Smooth muscle cell (in vitro differentiated cells): Measurements from ENCODE around the gene KCNS1. TPM values are rescaled to one million over a fixed set of nuclear protein-coding genes. Genes with fewer than 3 reads are reported as not detected.

Experiments used
- DNase-seq: peaks from one replicate; lab custom pipeline; 2025; ENCODE audit not compliant: unreplicated experiment; lab: John Stamatoyannopoulos, UW
- H2AFZ ChIP-seq: fragments of 200-600 bp; sonication (generic); 2 replicates; pipeline ENCODE4 v1.6.0; 2016; ENCODE audit warnings: antibody characterized with exemption, low read depth, mild to moderate bottlenecking
- H3F3A ChIP-seq: fragments of 200-600 bp; sonication (generic); 2 replicates; pipeline ENCODE4 v1.6.0; 2017; ENCODE audit warnings: antibody characterized with exemption, low read depth
- H3K27ac ChIP-seq: fragments of 200-600 bp; sonication (generic); 2 replicates; pipeline ENCODE4 v1.5.1; 2016; ENCODE audit warnings: low read depth, mild to moderate bottlenecking
- H3K27me3 ChIP-seq: fragments of 200-600 bp; sonication (generic); 2 replicates; pipeline ENCODE4 v1.6.1; 2016; ENCODE audit warnings: low read depth, mild to moderate bottlenecking
- H3K36me3 ChIP-seq: fragments of 200-600 bp; sonication (generic); 2 replicates; pipeline ENCODE4 v1.5.1; 2016; ENCODE audit warnings: low read depth
- H3K4me1 ChIP-seq: fragments of 200-600 bp; sonication (generic); 2 replicates; pipeline ENCODE4 v1.5.1; 2016; ENCODE audit warnings: low read depth
- H3K4me2 ChIP-seq: fragments of 200-600 bp; sonication (generic); 2 replicates; pipeline ENCODE4 v1.6.0; 2016; ENCODE audit warnings: mild to moderate bottlenecking
- H3K4me3 ChIP-seq: fragments of 200-600 bp; sonication (generic); 2 replicates; pipeline ENCODE4 v1.5.1; 2016; ENCODE audit warnings: mild to moderate bottlenecking
- H3K79me2 ChIP-seq: fragments of 200-600 bp; sonication (generic); 2 replicates; pipeline ENCODE4 v1.6.0; 2016; ENCODE audit warnings: low read depth, mild to moderate bottlenecking
- H3K9ac ChIP-seq: fragments of 200-600 bp; sonication (generic); 2 replicates; pipeline ENCODE4 v1.6.0; 2016; ENCODE audit warnings: low read depth
- H3K9me3 ChIP-seq: fragments of 200-600 bp; sonication (generic); replicated peaks from 2 replicates; pipeline ENCODE4 v1.5.1; 2016; ENCODE audit warnings: low read depth
- H4K20me1 ChIP-seq: fragments of 200-600 bp; sonication (generic); 2 replicates; pipeline ENCODE4 v1.6.0; 2016; ENCODE audit warnings: low read depth
- CTCF ChIP-seq: fragments of 200-600 bp; sonication (generic); IDR thresholded peaks from 2 replicates; pipeline ENCODE4 v1.5.1; 2017; ENCODE audit warnings: borderline replicate concordance, mild to moderate bottlenecking, antibody characterized with exemption; ENCODE audit not compliant: insufficient read depth, poor library complexity, severe bottlenecking
- WGBS: methylation state at CpG from one replicate; pipeline ENCODE4 v1.1.7; 2016; ENCODE audit warnings: low lambda C conversion rate; 5-methylcytosine and 5-hydroxymethylcytosine counted together
- polyA plus RNA-seq: library from polyadenylated mRNA; unstranded; fragments of >200 nt; fragmentation: Nextera tagmentation; extraction: Ambion mirVana; gene quantifications from 2 replicates; pipeline ENCODE4 v1.2.1, GENCODE V29; 2016
- total RNA-seq: library from RNA; depleted of rRNA; stranded (reverse); fragments of >200 nt; gene quantifications from 2 replicates; pipeline ENCODE4 v1.2.3, GENCODE V29; 2014

Gene KCNS1
- total and polyA plus RNA-seq, 2 experiments from 2014 or later = 0.35 to 1.4 TPM

GRCh38 chr20:45097485-45098102 is 3.3 kb downstream of the KCNS1 start:
- H3K9me3 ChIP-seq = no peaks in the 10 kb centered on the region
- no peaks in the 10 kb centered on the region for H3F3A ChIP-seq
- peaks cover 10% of the 10 kb centered on the region for H3K27me3 ChIP-seq
- H3K4me2 ChIP-seq = no peak overlapping the region
- no peaks in the 10 kb centered on the region for H3K79me2 ChIP-seq
- H3K27ac ChIP-seq = no peak overlapping the region
- no peaks in the 10 kb centered on the region for H4K20me1 ChIP-seq
- no peak for DNase-seq
- no peaks in the 10 kb centered on the region for H3K36me3 ChIP-seq
- H3K9ac ChIP-seq = no peak overlapping the region
- no peak for TF ChIP-seq CTCF
- H2AFZ ChIP-seq = no peak overlapping the region
- no peaks in the 10 kb centered on the region for H3K4me1 ChIP-seq
- 98% methylated on average over 53 of the region's 56 CpGs for WGBS
- no peak overlapping the region for H3K4me3 ChIP-seq

GRCh38 chr20:45096781-45097180 is 4.1 kb downstream of the KCNS1 start:
- Histone ChIP-seq H3K4me1 (no peaks in the 10 kb centered on the region), H4K20me1 (no peaks in the 10 kb centered on the region), H3K4me3 (no peak overlapping the region), H3K79me2 (no peaks in the 10 kb centered on the region), H3K9me3 (no peaks in the 10 kb centered on the region), H3K36me3 (no peaks in the 10 kb centered on the region), H3K27me3 (peaks cover 10% of the 10 kb centered on the region), H3K9ac (no peak overlapping the region), H3K4me2 (no peak overlapping the region), H3F3A (no peaks in the 10 kb centered on the region), H3K27ac (no peak overlapping the region), H2AFZ (no peak overlapping the region)
- WGBS = 94% methylated on average over 9 of the region's 9 CpGs
- TF ChIP-seq CTCF = no peak
- DNase-seq = no peak

GRCh38 chr20:45095805-45096238 is 5.1 kb downstream of the KCNS1 start:
- H3K4me3 ChIP-seq = no peak overlapping the region
- H3K36me3 ChIP-seq = no peaks in the 10 kb centered on the region
- peaks cover 10% of the 10 kb centered on the region for H3K27me3 ChIP-seq
- no peak overlapping the region for H3K27ac ChIP-seq
- H2AFZ ChIP-seq = no peak overlapping the region
- H3K4me1 ChIP-seq = no peaks in the 10 kb centered on the region
- no peak for DNase-seq
- no peak overlapping the region for H3K4me2 ChIP-seq
- no peaks in the 10 kb centered on the region for H3F3A ChIP-seq
- WGBS = 8% methylated on average over 7 of the region's 7 CpGs
- no peaks in the 10 kb centered on the region for H3K79me2 ChIP-seq
- peak; percentile 74 for TF ChIP-seq CTCF
- no peaks in the 10 kb centered on the region for H4K20me1 ChIP-seq
- H3K9me3 ChIP-seq = no peaks in the 10 kb centered on the region
- H3K9ac ChIP-seq = no peak overlapping the region

DNA sequence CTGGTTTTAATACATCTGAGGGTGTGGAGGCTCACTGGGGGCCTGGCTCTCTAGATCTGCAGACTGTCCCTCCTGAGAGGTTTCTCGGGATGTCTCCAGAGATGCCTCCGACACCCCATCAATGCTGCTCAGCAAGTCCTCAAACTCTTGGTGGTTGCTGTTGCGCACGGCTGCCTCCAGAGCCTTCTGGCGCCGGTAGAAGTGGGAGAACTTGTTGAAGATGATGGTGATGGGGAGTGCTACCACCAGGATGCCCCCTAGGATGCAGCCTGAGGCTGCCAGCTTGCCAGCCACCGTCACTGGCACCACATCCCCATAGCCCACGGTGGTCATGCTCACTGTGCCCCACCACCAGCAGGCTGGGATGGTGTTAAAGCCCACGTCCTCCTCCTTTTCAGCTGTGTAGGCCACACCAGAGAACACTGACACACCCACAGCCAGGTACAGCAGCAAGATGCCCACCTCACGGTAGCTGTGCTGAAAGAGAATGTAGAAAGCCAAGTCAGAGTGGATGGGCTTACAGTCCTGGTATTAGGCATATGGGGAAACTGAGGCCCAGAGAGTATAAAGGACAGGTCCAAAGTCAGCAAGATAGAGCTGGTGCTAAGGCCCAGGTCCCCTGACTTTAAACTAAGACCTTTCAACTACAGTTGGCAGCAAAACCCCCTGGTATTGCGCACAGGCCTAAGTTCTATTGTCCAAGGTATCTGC is 5.9 kb downstream of the KCNS1 start:
- no peak overlapping the region for H2AFZ ChIP-seq
- no peak overlapping the region for H3K27ac ChIP-seq
- H4K20me1 ChIP-seq = no peaks in the 10 kb centered on the region
- no peaks in the 10 kb centered on the region for H3K36me3 ChIP-seq
- TF ChIP-seq CTCF = no peak
- 96% methylated on average over 11 of the region's 11 CpGs for WGBS
- H3K27me3 ChIP-seq = peaks cover 8% of the 10 kb centered on the region
- H3K4me1 ChIP-seq = no peaks in the 10 kb centered on the region
- no peak overlapping the region for H3K9ac ChIP-seq
- no peak overlapping the region for H3K4me2 ChIP-seq
- no peak overlapping the region for H3K4me3 ChIP-seq
- H3F3A ChIP-seq = no peaks in the 10 kb centered on the region
- DNase-seq = no peak
- no peaks in the 10 kb centered on the region for H3K79me2 ChIP-seq
- H3K9me3 ChIP-seq = no peaks in the 10 kb centered on the region
